GM18499 (cell line): ENCODE data around the gene DTNA.
"Not testable (repeated sequence)": the region's sequence is repeated elsewhere in the genome, so short reads cannot be mapped to it uniquely, and the experiment has no call there.

Experiments used
- ATAC-seq: cut with Tn5 transposase; IDR thresholded peaks from one replicate; pipeline ENCODE4 v1.9.1; 2021; ENCODE audit warnings: moderate number of reproducible peaks; ENCODE audit not compliant: insufficient read depth, unreplicated experiment

DTNA gene

DNA sequence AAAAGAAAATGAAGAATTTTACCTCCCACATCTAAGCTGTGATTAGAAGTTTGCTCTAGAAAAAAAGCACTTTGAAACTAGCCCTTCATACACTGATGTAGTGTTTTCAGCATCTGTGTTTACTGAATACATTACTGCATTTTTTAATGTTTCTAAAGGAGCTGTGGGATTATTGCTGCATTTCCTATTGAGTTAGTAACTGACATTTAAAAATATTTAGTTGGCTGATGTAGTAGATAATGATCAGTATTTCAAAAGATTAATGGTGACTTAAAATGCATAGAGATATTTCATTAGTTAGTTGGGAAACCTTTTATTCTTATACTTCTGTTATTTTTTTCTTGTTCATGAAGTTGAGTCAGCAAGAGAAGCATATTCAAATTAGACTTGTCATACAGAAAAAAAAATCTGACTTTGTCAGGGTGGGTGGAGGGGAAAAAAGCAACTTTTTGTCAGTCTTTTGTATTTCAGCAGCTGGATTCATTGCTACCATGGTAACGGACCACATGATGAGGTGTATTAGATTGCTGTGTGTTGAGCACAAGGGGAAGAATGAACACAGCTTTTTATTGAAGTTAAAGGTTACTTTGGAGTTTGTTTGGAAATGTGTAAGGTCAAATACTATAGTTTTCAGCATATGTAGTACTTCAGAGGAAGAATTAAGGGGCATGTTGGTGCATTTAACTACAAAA, at the start of gene DTNA:
Gene DTNA (plus strand): TSS at position 549 of the 692 bp plus-strand sequence. CDS start 45,679 bp downstream, outside the sequence.
- ATAC-seq = no peak

DNA sequence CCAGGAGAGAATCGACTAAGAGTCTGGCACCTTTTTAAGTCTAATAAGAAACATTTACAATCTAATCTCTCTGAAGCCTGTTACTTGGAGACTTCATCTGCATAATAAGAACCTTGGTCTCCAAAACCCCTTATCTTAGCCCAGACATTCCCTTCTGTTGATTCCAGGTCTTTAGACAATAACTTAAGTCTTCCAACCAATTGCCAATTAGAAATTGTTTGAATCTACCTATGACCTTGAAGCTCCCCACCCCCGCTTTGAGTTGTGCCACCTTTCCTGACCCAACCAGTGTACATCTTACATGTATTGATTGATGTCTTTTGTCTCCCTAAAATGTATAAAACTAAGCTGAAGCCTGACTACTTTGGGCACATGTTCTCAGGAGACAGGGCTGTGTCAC, 49.5 kb upstream of the DTNA start:
- ATAC-seq = no peak

DNA sequence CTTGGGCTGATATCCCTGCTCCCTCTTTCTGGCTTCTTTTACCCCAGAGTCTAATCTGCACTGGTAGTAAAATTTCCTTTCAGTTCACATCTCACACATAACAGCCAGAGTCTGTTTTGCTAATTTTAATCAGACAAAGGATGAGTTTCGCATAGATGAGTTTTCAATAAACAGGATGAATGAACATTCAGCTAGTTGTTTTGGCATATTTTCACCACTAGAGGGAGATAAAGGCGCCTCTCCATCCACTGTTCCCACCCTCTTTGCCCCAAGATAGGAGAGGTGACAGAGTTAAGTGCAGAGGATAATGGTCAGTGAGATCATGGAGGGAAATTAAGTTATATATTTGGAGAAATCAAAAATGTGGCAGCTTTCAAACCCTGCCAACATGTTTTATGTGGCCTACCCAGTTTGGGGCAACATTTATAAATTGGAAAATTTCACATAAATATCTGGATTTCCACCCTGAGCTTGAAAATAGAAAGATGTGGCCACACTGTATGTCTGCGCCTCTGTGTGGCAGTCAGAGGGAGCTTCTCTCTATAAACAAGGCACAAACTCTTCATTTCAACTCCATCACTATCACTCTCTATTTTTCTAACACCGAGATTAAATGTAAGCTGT, 48.5 kb upstream of the DTNA start:
- peak; percentile 52 for ATAC-seq

DNA sequence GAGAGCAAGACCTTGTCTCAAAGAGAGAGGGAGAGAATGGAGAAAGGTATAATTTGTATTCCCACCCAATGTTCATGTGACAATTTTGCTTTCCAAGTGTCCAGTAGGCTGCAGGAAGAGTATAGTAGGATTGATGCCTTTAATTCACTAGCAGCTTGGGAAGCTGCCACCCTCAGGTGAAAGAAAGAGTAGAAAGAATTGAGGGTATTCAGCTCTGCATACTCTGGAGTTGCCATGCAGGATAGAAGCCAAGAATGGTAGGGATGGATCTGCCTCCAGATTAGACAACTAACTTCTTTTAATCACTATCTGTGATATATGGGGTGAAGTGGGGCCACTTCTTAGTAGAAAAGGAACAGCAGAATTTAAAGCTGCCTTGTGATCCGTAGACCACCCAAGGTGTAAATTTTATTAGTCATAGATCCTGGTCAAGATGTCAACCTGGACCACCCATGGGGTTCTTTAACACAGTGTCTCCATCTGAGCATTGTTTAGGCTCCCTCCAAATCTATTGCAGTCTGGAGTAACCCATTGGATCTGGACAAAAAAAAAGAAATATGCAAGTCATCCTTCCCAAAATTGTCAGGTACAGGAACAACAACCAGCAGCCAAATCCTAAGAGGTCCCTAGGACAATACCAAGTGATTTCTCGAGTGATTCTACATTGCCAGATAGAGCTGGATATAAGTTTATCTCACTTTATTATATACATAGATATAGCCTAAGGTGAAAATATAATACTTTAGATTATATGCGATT, 33.1 kb upstream of the DTNA start:
- no peak for ATAC-seq

DNA sequence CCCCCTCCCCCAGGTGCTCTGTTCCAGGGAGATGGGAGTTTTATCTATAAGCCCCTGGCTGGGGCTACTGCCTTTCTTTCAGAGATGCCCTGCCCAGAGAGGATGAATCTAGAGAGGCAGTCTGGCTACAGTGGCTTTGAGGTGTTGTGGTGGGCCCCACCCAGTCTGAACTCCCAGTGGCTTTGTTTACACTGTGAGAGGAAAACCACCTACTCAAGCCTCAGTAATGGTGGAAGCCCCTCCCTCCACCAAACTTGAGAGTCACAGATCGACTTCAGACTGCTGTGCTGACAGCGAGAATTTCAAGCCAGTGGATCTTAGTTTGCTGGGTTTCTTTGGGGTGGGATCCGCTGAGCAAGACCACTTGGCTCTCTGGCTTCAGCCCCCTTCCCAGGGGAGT, 20.3 kb upstream of the DTNA start:
- ATAC-seq = not testable (repeated sequence)

DNA sequence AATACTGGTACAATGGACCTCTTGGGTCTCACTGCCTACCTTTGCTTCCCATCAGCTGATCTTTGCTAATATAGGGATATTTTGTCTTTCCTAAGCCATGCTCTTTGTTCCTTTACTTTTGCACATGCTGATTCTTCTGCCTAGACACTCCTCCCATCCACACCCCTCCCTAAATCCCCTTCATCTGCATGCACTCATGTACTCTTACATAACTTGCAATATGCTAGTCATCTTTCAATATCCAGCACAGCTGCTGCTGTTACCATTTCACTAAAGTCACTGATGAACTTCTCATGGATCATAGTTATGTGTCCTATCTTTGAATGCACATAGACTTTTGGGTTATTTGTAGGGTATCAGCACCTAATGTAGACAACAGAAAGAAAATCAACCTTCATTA, 18.5 kb upstream of the DTNA start:
- no peak for ATAC-seq

DNA sequence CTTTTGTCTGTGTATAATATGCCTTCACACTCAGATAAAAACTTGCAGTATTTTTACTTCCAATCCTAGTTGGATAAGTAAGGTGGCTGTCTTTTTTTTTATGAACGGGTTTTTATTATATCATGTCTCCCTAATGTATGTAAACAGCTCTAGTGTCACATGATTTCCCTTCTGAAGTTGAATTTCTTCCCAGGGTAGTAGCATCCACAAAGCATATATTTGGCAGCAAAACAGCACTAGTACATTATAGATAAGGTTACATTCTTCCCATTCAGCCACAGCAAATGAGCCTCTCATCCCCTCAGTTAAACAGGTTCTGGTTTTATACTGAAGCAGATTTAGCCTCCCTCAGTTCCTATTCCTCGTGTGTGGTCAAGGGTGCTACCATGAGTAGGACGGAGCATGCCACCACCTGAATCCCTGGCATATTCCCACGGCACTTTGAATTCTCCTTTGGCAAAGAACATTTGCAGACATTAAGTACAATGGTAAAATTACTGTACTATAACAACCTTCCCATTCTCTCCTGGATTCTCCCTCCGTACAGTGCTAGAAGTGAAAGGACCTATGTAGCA, 15.4 kb upstream of the DTNA start:
- no peak for ATAC-seq

DNA sequence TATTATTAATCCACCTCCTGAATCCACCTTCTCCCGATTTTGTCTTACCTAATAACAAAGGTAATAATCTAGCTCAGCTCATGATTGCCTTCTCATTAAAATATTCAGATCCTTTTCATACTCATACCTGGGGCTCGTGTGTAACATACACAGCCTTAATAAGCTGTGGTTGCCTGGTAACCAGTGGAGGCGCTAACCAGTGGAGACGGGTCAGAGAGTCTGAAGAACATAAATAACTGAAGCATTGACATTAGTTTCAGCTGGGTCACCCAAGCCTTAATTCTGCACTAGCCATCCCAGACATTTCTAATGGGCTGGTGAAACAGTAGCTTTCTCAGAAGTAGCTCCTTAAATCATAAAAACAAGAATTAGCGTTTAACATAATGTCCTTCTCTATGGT, 14.8 kb upstream of the DTNA start:
- no peak for ATAC-seq

DNA sequence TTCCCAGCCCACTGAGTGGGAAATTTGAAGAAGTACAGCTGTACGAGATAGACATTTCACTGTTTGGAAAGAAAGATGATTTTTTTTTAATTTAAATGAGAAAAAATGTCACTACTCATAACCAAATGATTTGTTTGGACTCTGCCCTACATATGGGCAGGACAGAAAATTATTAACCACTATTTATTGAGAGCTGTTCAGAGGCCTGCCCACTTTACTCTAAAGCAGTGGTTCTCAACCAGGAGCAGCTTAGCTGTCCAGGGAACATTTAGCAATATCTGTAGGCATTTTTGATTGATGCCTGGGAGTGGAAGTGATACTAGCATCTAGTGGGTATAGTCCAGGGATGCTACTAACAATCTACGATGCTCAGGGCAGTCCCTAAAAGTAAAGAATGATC, 13.4 kb upstream of the DTNA start:
- ATAC-seq = no peak

DNA sequence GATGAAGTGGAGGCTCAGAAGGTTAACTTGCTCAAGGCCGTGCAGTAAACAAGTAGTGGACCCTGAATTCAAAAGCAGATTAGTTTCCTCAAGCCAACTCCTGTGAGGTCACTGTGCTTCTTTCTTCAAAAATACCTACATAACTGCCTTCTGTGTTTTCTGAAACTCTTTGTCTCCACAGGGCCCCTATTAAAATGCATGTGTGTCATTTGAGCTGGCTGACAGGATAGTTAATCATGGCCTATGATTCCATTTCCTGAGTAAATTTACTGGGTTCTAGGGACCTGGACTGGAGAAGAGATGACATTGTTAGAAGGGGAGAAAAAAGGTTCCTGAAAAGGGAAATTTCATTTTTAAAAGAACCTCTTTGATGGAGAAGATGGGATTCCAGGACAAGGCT, 12.9 kb upstream of the DTNA start:
- ATAC-seq = no peak

DNA sequence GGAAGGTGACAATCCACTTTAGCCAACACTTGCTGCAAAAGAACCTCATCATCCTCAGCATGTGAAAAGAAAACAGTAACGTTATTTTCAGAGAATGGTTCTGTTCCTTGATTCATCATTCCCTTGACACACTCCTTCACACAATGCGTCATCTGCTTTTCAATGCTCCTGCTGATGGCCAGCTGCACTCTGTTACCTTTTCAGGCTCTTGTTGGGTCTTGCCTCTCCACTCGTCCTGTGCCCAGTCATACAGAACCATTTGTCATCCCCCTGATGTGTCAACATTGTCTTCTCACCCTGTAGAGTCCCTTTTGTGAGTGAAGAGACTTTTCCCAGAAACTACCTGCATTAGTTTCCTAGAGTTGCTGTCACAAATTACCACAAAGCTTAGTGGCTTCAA, 12.2 kb upstream of the DTNA start:
- ATAC-seq = no peak

DNA sequence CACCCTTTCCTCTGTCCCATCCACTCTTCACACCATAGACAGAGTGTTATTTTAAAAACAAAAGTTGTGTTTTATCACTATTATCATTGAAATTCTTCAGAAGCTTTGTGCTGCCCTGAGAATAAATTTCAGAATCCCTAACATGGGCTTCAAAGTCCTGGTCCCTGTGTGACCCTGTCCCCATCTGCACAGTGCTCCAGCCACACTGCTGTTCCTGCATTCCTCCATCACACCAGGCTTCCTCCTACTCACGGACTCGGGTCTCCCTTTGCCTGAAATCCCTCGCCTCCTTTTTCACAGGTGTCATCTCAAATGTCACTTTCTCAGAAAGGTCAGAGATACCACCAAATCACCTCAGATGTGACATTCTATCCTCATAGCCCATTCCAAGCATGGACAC, 8.2 kb upstream of the DTNA start:
- no peak for ATAC-seq

DNA sequence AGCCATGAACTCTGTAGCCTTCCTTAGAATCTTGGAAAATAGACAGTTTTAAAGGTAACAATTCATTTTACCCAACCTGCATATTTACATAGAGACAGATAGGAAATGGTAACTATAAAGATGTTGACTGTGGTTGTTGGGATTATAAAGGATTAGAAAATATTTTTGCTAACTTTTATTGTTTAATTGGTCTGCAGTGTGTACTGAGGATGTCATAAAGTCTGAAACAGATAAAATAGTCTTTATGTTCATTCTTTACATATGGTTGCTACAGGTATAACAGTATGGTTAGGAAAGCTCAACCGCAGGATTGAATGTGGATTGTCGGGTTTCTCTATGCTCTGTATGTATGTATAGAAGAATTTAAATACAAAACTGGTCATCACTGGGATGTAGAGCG, 7.3 kb upstream of the DTNA start:
- ATAC-seq = no peak

DNA sequence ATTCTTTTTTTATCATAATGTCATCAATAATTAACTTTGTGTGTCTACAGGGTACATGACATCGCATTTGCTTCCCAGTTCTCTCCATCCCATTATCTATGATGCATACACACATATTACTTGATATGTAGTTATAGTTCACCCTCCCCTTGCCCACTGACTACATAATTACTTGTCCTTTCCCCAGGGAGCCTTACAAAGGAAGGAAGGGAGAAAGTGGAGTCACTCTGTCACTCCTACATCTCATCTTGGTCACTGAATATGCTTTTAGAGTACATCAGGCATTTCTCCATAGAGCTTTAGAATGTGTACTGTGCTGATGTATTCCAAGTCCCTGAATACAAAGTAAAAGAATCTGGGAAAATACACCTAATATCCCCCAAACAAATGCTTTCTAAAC, 6.0 kb upstream of the DTNA start:
- ATAC-seq = no peak

DNA sequence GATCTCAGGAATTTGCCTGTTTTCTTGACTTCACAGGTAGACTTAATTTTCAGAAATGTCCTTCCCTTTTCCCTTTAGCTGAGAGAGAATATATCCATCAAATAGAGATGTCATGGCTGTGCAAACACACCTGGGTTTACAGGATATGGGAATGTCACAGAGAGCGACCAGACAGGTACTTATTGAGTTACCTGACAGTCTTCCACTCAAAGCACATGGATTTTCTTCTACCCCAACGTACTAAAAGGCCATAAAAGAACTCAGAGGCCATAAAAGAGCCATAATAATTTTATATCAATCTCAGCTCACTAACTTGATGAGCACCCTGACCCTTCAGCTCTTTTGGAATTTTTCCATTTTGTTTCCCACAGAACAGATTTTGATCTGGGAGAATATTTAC, 5.3 kb upstream of the DTNA start:
- ATAC-seq = no peak

DNA sequence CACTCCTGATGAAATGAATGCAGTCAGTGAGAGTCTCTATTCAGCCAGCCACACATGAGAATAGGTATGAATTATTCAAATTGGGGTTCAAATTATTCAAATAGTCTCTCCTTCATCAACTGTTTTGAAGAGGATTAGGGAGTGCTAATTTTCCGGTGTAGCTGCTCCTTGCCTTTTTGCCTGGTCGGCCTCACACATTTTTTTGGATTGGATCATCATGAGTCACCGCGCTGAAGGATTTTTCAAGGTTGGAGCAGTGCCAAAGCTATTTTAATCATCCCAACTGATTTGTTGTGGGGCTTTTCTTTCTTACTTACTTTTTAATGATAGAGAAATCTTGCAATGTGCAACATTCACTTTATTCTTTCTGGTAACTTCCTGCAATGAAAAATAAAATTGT, 2.4 kb upstream of the DTNA start:
- no peak for ATAC-seq

DNA sequence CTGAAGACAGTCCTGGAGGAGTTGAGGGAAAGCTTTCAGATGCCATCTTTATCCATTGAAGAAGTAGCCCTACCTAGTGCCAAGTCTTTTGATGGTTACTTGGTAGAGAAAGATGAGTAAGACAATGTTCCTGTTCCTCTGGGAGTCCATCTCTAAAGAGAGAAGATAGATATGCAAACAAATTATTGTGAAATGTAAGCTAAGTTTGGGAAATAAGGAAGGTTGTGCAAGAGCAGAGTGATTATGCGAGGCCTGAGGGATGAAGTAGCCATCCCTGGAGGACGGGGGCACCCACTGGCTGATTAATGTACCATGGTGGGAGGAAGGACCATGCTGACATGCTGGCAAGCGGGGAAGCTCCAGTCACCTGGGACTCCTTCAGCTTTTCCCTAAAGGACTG, 994 bp upstream of the DTNA start:
- no peak for ATAC-seq

DNA sequence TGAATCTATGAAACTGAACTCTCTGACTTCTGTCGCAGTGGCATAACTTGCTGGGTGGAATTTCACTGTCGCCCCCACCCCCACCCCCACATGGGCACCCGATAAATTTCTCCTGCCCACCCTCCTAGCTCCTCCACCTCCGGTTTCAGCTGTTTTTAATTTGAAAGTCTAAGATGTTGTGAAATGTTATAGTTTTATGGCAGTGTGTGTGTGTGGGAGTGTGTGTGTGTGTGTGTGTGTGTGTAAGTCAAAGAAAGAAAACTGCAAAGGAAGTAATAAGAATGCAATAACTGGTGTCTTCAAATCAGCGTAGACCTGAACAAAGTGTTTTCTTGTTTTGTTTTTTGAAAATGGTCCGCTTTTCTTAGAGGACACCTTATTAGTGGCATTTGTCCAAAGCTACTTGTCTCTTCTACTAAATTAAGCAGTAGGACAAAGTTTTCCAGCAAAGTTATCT, 388 bp downstream of the DTNA start:
- ATAC-seq = no peak

DNA sequence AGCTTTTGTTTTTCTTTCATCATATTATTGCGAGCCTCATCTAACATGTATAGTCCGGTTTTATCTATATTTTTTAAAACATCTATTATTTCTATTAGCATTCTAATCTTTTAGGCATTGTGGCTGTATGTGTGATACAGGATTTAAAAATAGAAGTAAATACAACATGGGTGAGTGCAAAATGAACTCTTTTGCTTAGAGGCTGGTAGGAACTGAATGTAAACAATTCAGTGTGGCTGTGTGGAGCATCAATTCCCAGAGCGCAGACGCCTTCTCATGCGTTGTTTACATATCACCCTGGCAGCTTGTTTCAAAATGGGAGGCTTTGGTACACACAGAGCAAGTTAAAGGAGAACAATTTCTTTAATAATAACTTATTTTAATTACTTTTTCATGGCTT, 836 bp downstream of the DTNA start:
- no peak for ATAC-seq

DNA sequence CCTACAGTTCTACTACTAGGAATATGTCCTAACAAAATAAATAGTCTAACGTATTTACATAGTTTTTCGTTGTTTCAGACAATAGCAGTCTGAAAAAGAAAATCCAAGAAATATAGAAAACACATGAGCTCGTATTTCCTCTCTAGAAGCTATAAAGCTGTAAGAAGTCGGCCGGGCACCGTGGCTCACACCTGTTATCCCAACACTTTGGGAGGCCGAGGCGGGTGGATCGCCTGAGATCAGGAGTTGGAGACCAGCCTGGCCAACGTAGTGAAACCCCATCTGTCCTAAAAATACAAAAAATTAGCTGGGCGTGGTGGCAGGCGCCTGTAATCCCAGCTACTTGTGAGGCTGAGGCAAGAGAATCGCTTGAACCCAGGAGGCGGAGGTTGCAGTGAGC, 6.0 kb downstream of the DTNA start:
- ATAC-seq = not testable (repeated sequence)

DNA sequence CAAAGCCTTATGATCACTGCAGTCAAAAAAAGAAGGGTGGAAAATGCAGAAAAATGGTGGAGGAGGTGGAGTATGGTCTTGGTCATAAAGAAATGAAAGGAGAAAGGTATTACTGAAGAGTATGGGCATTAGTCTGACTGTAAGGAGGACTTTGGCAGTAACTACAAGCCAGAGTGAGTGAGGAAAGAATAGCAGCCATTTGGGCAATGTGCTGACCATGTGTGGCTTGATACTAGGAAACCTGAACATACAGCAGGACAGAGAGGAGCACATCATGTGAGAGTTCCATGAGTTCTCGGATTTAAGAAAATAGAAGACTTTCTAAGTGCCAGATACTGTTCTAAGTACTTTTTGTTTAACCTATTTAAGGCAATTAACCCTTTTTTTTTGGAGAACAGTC, 8.5 kb downstream of the DTNA start:
- ATAC-seq = no peak
